Naive thymus-derived CD4-positive, alpha-beta T cell (primary cell): ENCODE measurements around the gene SPINDOC. TPM values are rescaled to one million over a fixed set of nuclear protein-coding genes. Genes with fewer than 3 reads are reported as not detected.
A peak's percentile ranks its signal among the peaks of the same experiment; 100 is the strongest.
"Not testable (repeated sequence)": the region's sequence is repeated elsewhere in the genome, so short reads cannot be mapped to it uniquely, and the experiment has no call there.

Experiments used
- ATAC-seq: fragments of 150-1000 bp; cut with Tn5 transposase; 2 replicates; pipeline ENCODE4 v1.10.0; 2021; ENCODE audit warnings: mild to moderate bottlenecking, moderate library complexity
- CTCF ChIA-PET: fragments of 350-600 bp; sonication (Branson Sonifier 250); formaldehyde crosslinking; loops from one replicate; lab custom pipeline; 2021; ENCODE audit warnings: antibody characterized with exemption; lab: Charles Lee
- POLR2A ChIA-PET: fragments of 350-600 bp; sonication (Branson Sonifier 250); formaldehyde crosslinking; loops from one replicate; lab custom pipeline; 2021; ENCODE audit warnings: antibody characterized with exemption, inconsistent platforms; lab: Charles Lee
- DNase-seq, 9 donors: peaks; one replicate each; pipeline versions ENCODE4 v3.0.0 to v3.0.0-alpha.2; 2020 to 2022; ENCODE audit warnings: mixed read lengths in 1 of 9
- H3K27ac ChIP-seq: one replicate; pipeline ENCODE4 v1.7.0; 2013; ENCODE audit warnings: mild to moderate bottlenecking, low read depth, low read length, moderate library complexity
- H3K27me3 ChIP-seq, 2 donors: one replicate each; pipeline ENCODE4 v1.7.0; 2013; ENCODE audit warnings: low read length in 2 of 2, mild to moderate bottlenecking in 2 of 2, moderate library complexity in 2 of 2; ENCODE audit not compliant: control insufficient read depth in 2 of 2, insufficient read depth in 2 of 2
- H3K36me3 ChIP-seq, 3 experiments: 1 replicate in 2 of 3; 2 replicates in 1 of 3; pipeline ENCODE4 v1.7.0; 2013; ENCODE audit warnings: low read length in 3 of 3, mild to moderate bottlenecking in 3 of 3, moderate library complexity in 1 of 3; ENCODE audit not compliant: insufficient read depth in 3 of 3, control insufficient read depth in 2 of 3
- H3K4me1 ChIP-seq, 2 donors: one replicate each; pipeline ENCODE4 v1.7.0; 2013; ENCODE audit warnings: low read length in 2 of 2, mild to moderate bottlenecking in 2 of 2, moderate library complexity in 1 of 2; ENCODE audit not compliant: control insufficient read depth in 2 of 2, insufficient read depth in 2 of 2
- H3K4me3 ChIP-seq: 2 replicates; pipeline ENCODE4 v1.7.0; 2013; ENCODE audit warnings: mild to moderate bottlenecking, low read length
- H3K9me3 ChIP-seq, 3 experiments: 1 replicate in 2 of 3; 2 replicates in 1 of 3; pipeline ENCODE4 v1.7.0; 2013; ENCODE audit warnings: low read length in 3 of 3; ENCODE audit not compliant: control insufficient read depth in 2 of 3
- H3K27ac Mint-ChIP-seq, 9 donors: one replicate each; pipeline ENCODE4 v1.8.0; 2020 to 2022; ENCODE audit warnings: mixed read lengths in 9 of 9, mild to moderate bottlenecking in 8 of 9, moderate library complexity in 5 of 9, inconsistent platforms in 2 of 9
- H3K27me3 Mint-ChIP-seq, 5 donors: one replicate each; pipeline ENCODE4 v1.8.0; 2021 to 2022; ENCODE audit warnings: mixed read lengths in 5 of 5, mild to moderate bottlenecking in 1 of 5
- H3K36me3 Mint-ChIP-seq, 5 donors: one replicate each; pipeline ENCODE4 v1.8.0; 2020 to 2022; ENCODE audit warnings: mixed read lengths in 5 of 5, mild to moderate bottlenecking in 3 of 5, inconsistent platforms in 1 of 5
- H3K4me1 Mint-ChIP-seq, 7 donors: one replicate each; pipeline ENCODE4 v1.8.0; 2020 to 2022; ENCODE audit warnings: mixed read lengths in 7 of 7, mild to moderate bottlenecking in 3 of 7, inconsistent platforms in 1 of 7
- H3K4me3 Mint-ChIP-seq, 10 donors: one replicate each; pipeline ENCODE4 v1.8.0; 2020 to 2022; ENCODE audit warnings: mild to moderate bottlenecking in 10 of 10, mixed read lengths in 10 of 10, moderate library complexity in 6 of 10, inconsistent platforms in 2 of 10
- H3K9me3 Mint-ChIP-seq, 11 donors: one replicate each; pipeline ENCODE4 v1.8.0; 2020 to 2022; ENCODE audit warnings: mixed read lengths in 11 of 11, mild to moderate bottlenecking in 4 of 11, inconsistent platforms in 1 of 11, moderate library complexity in 1 of 11
- intact Hi-C, 2 donors: fragments of 100-400 bp; cut with micrococcal nuclease; formaldehyde crosslinking; loops; one replicate each; pipeline ENCODE4 v1.15.1; 2023
- polyA plus RNA-seq, 2 donors: library from polyadenylated mRNA; unstranded; fragments of 300-500 nt; fragmentation: Illumina TruSeq; gene quantifications; one replicate each; pipeline ENCODE4 v1.2.3, GENCODE V29; 2021
- total RNA-seq, 6 experiments: library from RNA in 5 of 6; stranded (reverse) in 5 of 6; gene quantifications; 1 replicate in 5 of 6; 2 replicates in 1 of 6; pipeline ENCODE4 v1.2.3 and lab custom pipeline; 2021 to 2026

Gene SPINDOC
- total and polyA plus RNA-seq, 7 experiments from 2014 or later = 0.22 to 42.2 (median 8.2) TPM

GRCh38 chr11:63802637-63803414, 10.4 kb upstream of the SPINDOC start:
- POLR2A ChIA-PET = interaction anchor here (0.5 kb wide), 1 partner anchor 1548 kb away, joined by 4 read pairs; no protein-coding TSS in a partner anchor
- Mint-ChIP-seq H3K36me3 (no peaks in the 10 kb centered on the region), H3K27ac (no peak overlapping the region), H3K9me3 (peaks cover 0 to 2% (median 0%) of the 10 kb centered on the region in 11 donors), H3K27me3 (peaks cover 0 to 16% (median 4%) of the 10 kb centered on the region in 5 donors), H3K4me3 (no peak overlapping the region), H3K4me1 (peaks cover 0 to 2% (median 0%) of the 10 kb centered on the region in 7 donors)
- DNase-seq (no peak), ATAC-seq (no peak)
- Histone ChIP-seq H3K36me3 (no peaks in the 10 kb centered on the region), H3K4me3 (no peak overlapping the region), H3K4me1 (no peaks in the 10 kb centered on the region), H3K9me3 (no peaks in the 10 kb centered on the region), H3K27ac (no peak overlapping the region), H3K27me3 (no peaks in the 10 kb centered on the region)
- intact Hi-C loops = no loop called here
- CTCF ChIA-PET = no interaction called here

GRCh38 chr11:63804259-63804658, 9.0 kb upstream of the SPINDOC start:
- Mint-ChIP-seq H3K27me3 (peaks cover 0 to 9% (median 4%) of the 10 kb centered on the region in 5 donors), H3K36me3 (no peaks in the 10 kb centered on the region), H3K4me3 (no peak overlapping the region), H3K9me3 (peaks cover 0 to 2% (median 0%) of the 10 kb centered on the region in 11 donors), H3K27ac (no peak overlapping the region), H3K4me1 (peaks cover 0 to 2% (median 0%) of the 10 kb centered on the region in 7 donors)
- ChIA-PET POLR2A (interaction anchor here (0.7 kb wide), 1 partner anchor 36 kb away, joined by 3 read pairs; no protein-coding TSS in a partner anchor), CTCF (no interaction called here)
- ATAC-seq (no peak), DNase-seq (no peak)
- Histone ChIP-seq H3K4me1 (no peaks in the 10 kb centered on the region), H3K9me3 (no peaks in the 10 kb centered on the region), H3K36me3 (no peaks in the 10 kb centered on the region), H3K27me3 (no peaks in the 10 kb centered on the region), H3K27ac (no peak overlapping the region), H3K4me3 (no peak overlapping the region)
- intact Hi-C loops = no loop called here

- CTCF ChIA-PET = interaction anchor here (0.6 kb wide), 1 partner anchor 34 kb away, joined by 3 read pairs; no protein-coding TSS in a partner anchor
- H3K27me3 Mint-ChIP-seq = peaks cover 0 to 3% (median 0%) of the 10 kb centered on the region in 5 donors
- intact Hi-C loops = no loop called here
Measured at GRCh38 chr11:63805844-63806415, 7.3 kb upstream of the SPINDOC start.

GRCh38 chr11:63810383-63810782, 2.9 kb upstream of the SPINDOC start:
- H3K9me3 ChIP-seq, H3K27me3 Mint-ChIP-seq, POLR2A ChIA-PET, H3K27ac ChIP-seq, ATAC-seq, H3K4me3 Mint-ChIP-seq, H3K9me3 Mint-ChIP-seq, DNase-seq, H3K36me3 Mint-ChIP-seq, H3K4me1 ChIP-seq, H3K27me3 ChIP-seq, H3K4me3 ChIP-seq, H3K36me3 ChIP-seq, H3K27ac Mint-ChIP-seq: not testable (repeated sequence)
- intact Hi-C loops = loop anchor here (5.0 kb wide), 3 partner anchors 43 to 138 kb away; partner anchors contain the start of genes ATL3 (in 1 of the 2), RTN3 (in 1 of the 2) and ZFTA (in 1 of the 2)
- CTCF ChIA-PET = interaction anchor here (0.6 kb wide), 1 partner anchor 44 kb away, joined by 3 read pairs; no protein-coding TSS in a partner anchor
- H3K4me1 Mint-ChIP-seq = peaks cover 6 to 22% (median 19%) of the 10 kb centered on the region in 7 donors

More at GRCh38 chr11:63805844-63806415, 7.3 kb upstream of the SPINDOC start:
- Mint-ChIP-seq H3K4me1 (peaks cover 0 to 2% (median 0%) of the 10 kb centered on the region in 7 donors), H3K36me3 (no peaks in the 10 kb centered on the region), H3K4me3 (no peak overlapping the region), H3K9me3 (peaks cover 0 to 2% (median 0%) of the 10 kb centered on the region in 11 donors), H3K27ac (no peak overlapping the region)
- POLR2A ChIA-PET = no interaction called here
- H3K27me3 ChIP-seq = no peaks in the 10 kb centered on the region
- DNase-seq = no peak
- ATAC-seq = no peak
- no peaks in the 10 kb centered on the region for H3K9me3 ChIP-seq
- no peaks in the 10 kb centered on the region for H3K36me3 ChIP-seq
- no peak overlapping the region for H3K4me3 ChIP-seq
- no peak overlapping the region for H3K27ac ChIP-seq
- no peaks in the 10 kb centered on the region for H3K4me1 ChIP-seq

GRCh38 chr11:63811522-63811921, 1.7 kb upstream of the SPINDOC start:
- H3K27me3 ChIP-seq = no peaks in the 10 kb centered on the region
- Mint-ChIP-seq H3K27me3 (no peaks in the 10 kb centered on the region), H3K36me3 (peaks cover 0 to 8% (median 0%) of the 10 kb centered on the region in 5 donors), H3K9me3 (no peaks in the 10 kb centered on the region), H3K27ac (no peak overlapping the region), H3K4me3 (peak overlapping the region in 7 of 10 donors; percentile 27 to 83 (median 69)), H3K4me1 (peaks cover 6 to 29% (median 21%) of the 10 kb centered on the region in 7 donors)
- ChIA-PET CTCF (interaction anchor here (0.7 kb wide), 1 partner anchor 126 kb away, joined by 3 read pairs; no protein-coding TSS in a partner anchor), POLR2A (no interaction called here)
- intact Hi-C loops = loop anchor here (5.0 kb wide), 3 partner anchors 44 to 139 kb away; partner anchors contain the start of genes ATL3 (in 1 of the 2), RTN3 (in 1 of the 2) and ZFTA (in 1 of the 2)
- ATAC-seq = no peak
- no peak overlapping the region for H3K27ac ChIP-seq
- no peak overlapping the region for H3K4me3 ChIP-seq
- DNase-seq = no peak
- H3K9me3 ChIP-seq = no peaks in the 10 kb centered on the region
- H3K36me3 ChIP-seq = no peaks in the 10 kb centered on the region
- H3K4me1 ChIP-seq = peaks cover 4 to 6% of the 10 kb centered on the region in 2 donors

GRCh38 chr11:63813563-63814382, 517 bp downstream of the SPINDOC start:
- H3K4me3 Mint-ChIP-seq = peak overlapping the region; percentile 51 to 86 (median 78)
- ChIA-PET POLR2A (no interaction called here), CTCF (no interaction called here)
- Histone ChIP-seq H3K4me1 (peaks cover 4 to 6% of the 10 kb centered on the region in 2 donors), H3K4me3 (peak overlapping the region; percentile 65), H3K27ac (peak overlapping the region; percentile 69), H3K36me3 (peaks cover 0 to 12% (median 0%) of the 10 kb centered on the region in 3 experiments), H3K9me3 (no peaks in the 10 kb centered on the region), H3K27me3 (no peaks in the 10 kb centered on the region)
- peak overlapping the region in 4 of 9 donors; percentile 5 to 63 (median 22) for H3K27ac Mint-ChIP-seq
- intact Hi-C loops = loop anchor here (1.0 to 5.0 kb wide), 6 partner anchors 24 to 141 kb away; partner anchors contain the start of genes ZFTA (in 2 of the 2), ATL3 (in 1 of the 2), MARK2 (in 1 of the 2) and RTN3 (in 1 of the 2)
- H3K4me1 Mint-ChIP-seq = peaks cover 6 to 32% (median 21%) of the 10 kb centered on the region in 7 donors
- DNase-seq (peak in 5 of 9 donors; percentile 11 to 63 (median 16)), ATAC-seq (peak; percentile 33)
- H3K27me3 Mint-ChIP-seq = no peaks in the 10 kb centered on the region
- peaks cover 0 to 15% (median 9%) of the 10 kb centered on the region in 5 donors for H3K36me3 Mint-ChIP-seq
- H3K9me3 Mint-ChIP-seq = no peaks in the 10 kb centered on the region
